Neural progenitor cell (in vitro differentiated cells): ENCODE data around the gene YPEL2. TPM values are rescaled to one million over a fixed set of nuclear protein-coding genes. Genes with fewer than 3 reads are reported as not detected.

Source experiments
- DNase-seq: peaks from one replicate; pipeline ENCODE4 v3.0.0-alpha.2; 2016; ENCODE audit warnings: low spot score
- H2AFZ ChIP-seq: fragments of 200-600 bp; sonication (generic); replicated peaks from 2 replicates; pipeline ENCODE4 v1.6.1; 2016; ENCODE audit warnings: antibody characterized with exemption
- H3F3A ChIP-seq: fragments of 200-600 bp; sonication (generic); 2 replicates; pipeline ENCODE4 v1.6.1; 2016; ENCODE audit warnings: antibody characterized with exemption, low read depth
- H3K27ac ChIP-seq: fragments of 200-600 bp; sonication (generic); 2 replicates; pipeline ENCODE4 v1.5.1; 2016; ENCODE audit warnings: mild to moderate bottlenecking
- H3K27me3 ChIP-seq: fragments of 200-600 bp; sonication (generic); 2 replicates; pipeline ENCODE4 v1.6.1; 2016; ENCODE audit warnings: mild to moderate bottlenecking, moderate library complexity
- H3K36me3 ChIP-seq: fragments of 200-600 bp; sonication (generic); 2 replicates; pipeline ENCODE4 v1.5.1; 2016
- H3K4me1 ChIP-seq: fragments of 200-600 bp; sonication (generic); 2 replicates; pipeline ENCODE4 v1.6.1; 2016; ENCODE audit warnings: mixed run types
- H3K4me2 ChIP-seq: fragments of 200-600 bp; sonication (generic); 2 replicates; pipeline ENCODE4 v1.6.1; 2016
- H3K4me3 ChIP-seq: fragments of 200-600 bp; sonication (generic); 2 replicates; pipeline ENCODE4 v1.5.1; 2016
- H3K79me2 ChIP-seq: fragments of 200-600 bp; sonication (generic); 2 replicates; pipeline ENCODE4 v1.6.1; 2016; ENCODE audit warnings: low read depth
- H3K9ac ChIP-seq: fragments of 200-600 bp; sonication (generic); 2 replicates; pipeline ENCODE4 v1.6.1; 2016
- H3K9me3 ChIP-seq: fragments of 200-600 bp; sonication (generic); 2 replicates; pipeline ENCODE4 v1.5.1; 2016; ENCODE audit warnings: low read depth
- H4K20me1 ChIP-seq: fragments of 200-600 bp; sonication (generic); 2 replicates; pipeline ENCODE4 v1.6.1; 2016; ENCODE audit warnings: low read depth
- H3K27ac Mint-ChIP-seq: 3 replicates; pipeline ENCODE4 v1.8.0; 2021; ENCODE audit warnings: mixed read lengths
- H3K27me3 Mint-ChIP-seq: 2 replicates; pipeline ENCODE4 v1.8.0; 2022; ENCODE audit warnings: low read depth, mild to moderate bottlenecking, inconsistent platforms, moderate library complexity, mixed read lengths; ENCODE audit not compliant: insufficient read depth
- H3K36me3 Mint-ChIP-seq: 3 replicates; pipeline ENCODE4 v1.8.0; 2021; ENCODE audit warnings: mixed read lengths
- H3K4me1 Mint-ChIP-seq: 3 replicates; pipeline ENCODE4 v1.8.0; 2021; ENCODE audit warnings: mixed read lengths
- H3K4me3 Mint-ChIP-seq: 3 replicates; pipeline ENCODE4 v1.8.0; 2021; ENCODE audit warnings: mild to moderate bottlenecking, moderate library complexity, mixed read lengths
- H3K9me3 Mint-ChIP-seq: 3 replicates; pipeline ENCODE4 v1.8.0; 2020; ENCODE audit warnings: mixed read lengths
- CTCF ChIP-seq: fragments of 200-600 bp; sonication (generic); IDR thresholded peaks from 2 replicates; pipeline ENCODE4 v1.5.1; 2017; ENCODE audit warnings: antibody characterized with exemption, mild to moderate bottlenecking
- EZH2 ChIP-seq: fragments of 200-600 bp; sonication (generic); IDR thresholded peaks from 2 replicates; pipeline ENCODE4 v1.6.1; 2017; ENCODE audit warnings: antibody characterized with exemption, mild to moderate bottlenecking, moderate library complexity
- EZH2phosphoT487 ChIP-seq: fragments of 200-600 bp; sonication (generic); IDR thresholded peaks from 2 replicates; pipeline ENCODE4 v1.6.1; 2017; ENCODE audit warnings: antibody characterized with exemption
- total RNA-seq: library from RNA; depleted of rRNA; stranded (reverse); fragments of >200 nt; gene quantifications from 2 replicates; pipeline ENCODE4 v1.2.3, GENCODE V29; 2015; ENCODE audit warnings: low replicate concordance

YPEL2 gene
- total RNA-seq, 1 donor from 2014 or later = 38.0 TPM

GRCh38 chr17:59333836-59334235, 2.4 kb downstream of the YPEL2 start:
- Mint-ChIP-seq H3K4me1 (peaks cover 46% of the 10 kb centered on the region), H3K36me3 (peaks cover 4% of the 10 kb centered on the region), H3K27me3 (peaks cover 7% of the 10 kb centered on the region), H3K27ac (no peak overlapping the region), H3K4me3 (peak overlapping the region; percentile 95), H3K9me3 (no peaks in the 10 kb centered on the region)
- DNase-seq = peak; percentile 35
- Histone ChIP-seq H3K4me2 (peak overlapping the region; percentile 84), H3K4me1 (peaks cover 47% of the 10 kb centered on the region), H3K4me3 (peak overlapping the region; percentile 79), H3K9me3 (no peaks in the 10 kb centered on the region), H3K9ac (no peak overlapping the region), H3K36me3 (no peaks in the 10 kb centered on the region), H4K20me1 (peaks cover 68% of the 10 kb centered on the region), H3K27ac (no peak overlapping the region), H3K27me3 (peaks cover 19% of the 10 kb centered on the region), H3K79me2 (peaks cover 67% of the 10 kb centered on the region), H2AFZ (no peak overlapping the region), H3F3A (peaks cover 31% of the 10 kb centered on the region)
- no peak for TF ChIP-seq CTCF
- no peak for TF ChIP-seq EZH2
- TF ChIP-seq EZH2phosphoT487 = no peak

GRCh38 chr17:59335685-59336084, 4.2 kb downstream of the YPEL2 start:
- no peaks in the 10 kb centered on the region for H3K9me3 ChIP-seq
- H3K4me3 ChIP-seq = no peak overlapping the region
- peaks cover 4% of the 10 kb centered on the region for H3K36me3 Mint-ChIP-seq
- no peak overlapping the region for H3K9ac ChIP-seq
- peaks cover 7% of the 10 kb centered on the region for H3K27me3 Mint-ChIP-seq
- H4K20me1 ChIP-seq = peaks cover 80% of the 10 kb centered on the region
- no peak overlapping the region for H3K27ac Mint-ChIP-seq
- no peak overlapping the region for H2AFZ ChIP-seq
- no peak for TF ChIP-seq EZH2
- TF ChIP-seq EZH2phosphoT487 = no peak
- TF ChIP-seq CTCF = no peak
- peaks cover 86% of the 10 kb centered on the region for H3K79me2 ChIP-seq
- H3K36me3 ChIP-seq = no peaks in the 10 kb centered on the region
- H3K27ac ChIP-seq = no peak overlapping the region
- peaks cover 38% of the 10 kb centered on the region for H3K4me1 ChIP-seq
- peaks cover 13% of the 10 kb centered on the region for H3F3A ChIP-seq
- peaks cover 33% of the 10 kb centered on the region for H3K4me1 Mint-ChIP-seq
- DNase-seq = no peak
- no peak overlapping the region for H3K4me3 Mint-ChIP-seq
- no peak overlapping the region for H3K4me2 ChIP-seq
- H3K9me3 Mint-ChIP-seq = peaks cover 3% of the 10 kb centered on the region
- H3K27me3 ChIP-seq = peaks cover 19% of the 10 kb centered on the region

- DNase-seq = no peak
- Mint-ChIP-seq H3K27ac (no peak overlapping the region), H3K36me3 (peaks cover 4% of the 10 kb centered on the region), H3K9me3 (peaks cover 3% of the 10 kb centered on the region), H3K4me3 (no peak overlapping the region), H3K27me3 (peaks cover 7% of the 10 kb centered on the region), H3K4me1 (peaks cover 44% of the 10 kb centered on the region)
- H3K27ac ChIP-seq = no peak overlapping the region
- no peak overlapping the region for H2AFZ ChIP-seq
- no peak overlapping the region for H3K4me2 ChIP-seq
- H3K4me1 ChIP-seq = peaks cover 47% of the 10 kb centered on the region
- peaks cover 98% of the 10 kb centered on the region for H3K79me2 ChIP-seq
- peaks cover 7% of the 10 kb centered on the region for H3F3A ChIP-seq
- H4K20me1 ChIP-seq = peaks cover 89% of the 10 kb centered on the region
- H3K27me3 ChIP-seq = peaks cover 14% of the 10 kb centered on the region
- H3K9ac ChIP-seq = no peak overlapping the region
- H3K9me3 ChIP-seq = no peaks in the 10 kb centered on the region
- no peaks in the 10 kb centered on the region for H3K36me3 ChIP-seq
- H3K4me3 ChIP-seq = no peak overlapping the region
- TF ChIP-seq CTCF = no peak
- TF ChIP-seq EZH2phosphoT487 = no peak
- no peak for TF ChIP-seq EZH2
These were observed 6.4 kb downstream of the YPEL2 start for GRCh38 chr17:59337741-59338299.
